ENCODE results near the gene KCNK5.

Gene KCNK5

GRCh38 chr6:39240155-39240757 is 11.0 kb upstream of the KCNK5 start:
- no peak for FAIRE-seq

GRCh38 chr6:39239527-39240154 is 10.4 kb upstream of the KCNK5 start:
- FAIRE-seq = no peak

DNA sequence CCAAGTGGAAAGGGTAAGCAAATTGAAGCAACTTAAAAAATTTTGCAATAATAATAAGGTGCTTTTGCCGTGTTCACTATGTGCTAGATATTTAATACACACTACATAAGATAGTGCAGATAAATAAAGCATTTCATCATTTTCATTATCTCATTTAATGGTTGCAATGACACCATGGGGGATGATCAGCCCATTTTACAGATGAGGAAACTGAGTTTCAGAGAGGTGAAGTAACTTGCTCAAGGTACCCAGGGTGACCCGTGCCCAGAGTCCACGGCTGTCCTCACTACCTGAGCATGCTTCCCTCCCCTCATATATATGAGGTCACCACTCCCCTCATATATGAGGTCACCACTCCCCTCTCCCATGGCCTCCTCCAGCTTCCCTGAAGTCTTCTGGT is 7.5 kb upstream of the KCNK5 start:
- no peak for FAIRE-seq

- no peak for FAIRE-seq
These were observed 4.1 kb upstream of the KCNK5 start for GRCh38 chr6:39233333-39233732.

DNA sequence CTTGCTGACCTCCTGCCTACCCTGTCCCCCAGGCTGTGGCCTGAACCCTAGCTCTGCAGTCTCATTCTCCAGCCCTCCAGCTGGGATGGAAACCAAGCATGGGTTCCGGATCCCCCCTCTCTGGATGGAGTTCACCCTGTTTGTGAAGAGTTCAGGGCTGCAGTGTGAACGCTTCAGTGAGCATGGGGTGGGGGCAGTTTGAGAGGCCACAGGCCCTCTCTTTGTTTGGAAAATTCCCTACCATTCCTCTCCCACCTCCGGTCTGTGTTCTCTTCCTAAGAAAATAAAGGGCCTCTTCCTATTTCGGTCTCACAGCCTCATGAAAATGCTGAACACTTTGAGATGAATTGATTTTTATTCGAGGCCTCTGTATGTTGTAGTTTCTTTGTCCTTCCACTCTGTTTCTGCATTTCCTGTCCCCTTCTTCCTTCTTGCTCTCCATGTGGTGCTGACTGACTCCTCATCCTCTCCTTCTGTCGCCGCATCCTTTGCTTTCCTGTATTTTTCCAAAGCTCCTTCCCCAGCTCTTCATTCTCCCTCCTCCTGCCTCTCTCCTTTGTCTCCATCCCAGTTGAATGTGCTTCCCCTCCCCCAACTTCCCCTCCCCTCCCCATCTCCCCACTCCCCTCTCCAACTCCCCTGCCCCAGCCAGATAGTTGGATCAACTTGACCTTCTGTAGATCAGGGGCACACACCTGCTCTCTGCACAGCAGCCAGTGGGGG is 2.4 kb upstream of the KCNK5 start:
- no peak for FAIRE-seq

- no peak for FAIRE-seq
These were observed 1.4 kb upstream of the KCNK5 start for GRCh38 chr6:39230654-39231035.

DNA sequence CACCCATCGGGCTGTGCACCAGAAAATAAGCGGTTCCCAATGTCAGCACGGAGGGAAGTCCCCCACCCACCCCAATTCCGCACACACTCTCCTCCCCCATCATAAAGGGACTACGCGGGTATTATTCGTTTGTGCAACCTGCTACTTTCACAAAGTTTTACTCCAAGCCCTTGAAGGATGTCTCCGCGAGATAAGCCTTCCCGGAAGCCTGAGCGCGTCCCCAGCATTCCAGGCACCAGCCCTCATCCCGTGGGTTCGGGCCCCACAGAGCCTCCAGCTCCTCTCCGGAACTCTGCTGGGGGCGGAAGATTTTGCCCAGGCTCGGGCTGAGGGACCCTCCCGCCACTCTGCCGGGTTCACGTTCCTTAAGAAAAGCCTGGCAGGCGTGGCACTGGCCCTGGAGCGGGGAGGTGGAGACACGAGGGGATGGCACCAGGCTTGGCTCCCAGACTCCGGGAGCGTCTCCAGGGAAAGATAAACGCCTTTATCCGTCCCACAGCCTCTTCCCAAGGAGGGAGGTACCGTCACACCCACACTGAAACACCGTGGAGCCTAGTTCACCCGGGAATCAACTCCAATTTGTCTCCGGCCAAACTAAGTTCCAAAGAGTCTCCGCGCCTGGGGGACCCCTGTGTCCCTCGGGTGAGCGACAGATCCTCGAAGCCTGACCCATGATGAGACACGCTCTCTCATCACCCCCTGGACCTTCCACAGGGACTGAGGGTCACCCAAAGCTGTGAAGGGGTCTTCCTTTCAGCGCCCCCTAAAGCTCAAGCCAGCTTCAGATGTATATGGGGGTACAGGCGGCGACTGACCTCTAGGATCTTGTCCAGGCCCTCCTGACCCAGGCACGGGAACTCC is 934 bp downstream of the KCNK5 start:
- FAIRE-seq = no peak

- FAIRE-seq = no peak
These were observed 1.8 kb downstream of the KCNK5 start for GRCh38 chr6:39227476-39227875.

GRCh38 chr6:39226639-39227329 is 2.5 kb downstream of the KCNK5 start:
- no peak for FAIRE-seq

- FAIRE-seq = no peak
These were observed 3.3 kb downstream of the KCNK5 start for GRCh38 chr6:39225946-39226437.

DNA sequence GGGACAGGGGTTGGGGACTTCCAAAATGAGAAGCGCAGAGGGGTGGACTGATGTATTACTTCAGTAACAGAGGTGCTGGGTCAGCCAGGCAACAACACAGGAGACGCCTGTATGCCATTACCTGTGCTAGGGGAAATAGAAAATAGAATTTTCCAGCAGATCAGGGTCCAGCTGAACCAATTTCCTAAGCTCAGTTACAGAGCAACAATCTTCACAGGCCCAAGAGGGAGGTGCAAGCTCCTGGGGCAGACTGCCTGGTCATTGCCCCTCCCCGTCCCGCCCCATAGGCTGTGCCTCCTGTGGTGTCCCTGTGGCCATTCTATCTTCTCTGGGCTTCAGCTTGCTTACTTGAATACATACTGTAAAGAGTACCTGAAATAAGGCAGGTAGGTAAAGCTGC is 3.7 kb downstream of the KCNK5 start:
- FAIRE-seq = no peak

DNA sequence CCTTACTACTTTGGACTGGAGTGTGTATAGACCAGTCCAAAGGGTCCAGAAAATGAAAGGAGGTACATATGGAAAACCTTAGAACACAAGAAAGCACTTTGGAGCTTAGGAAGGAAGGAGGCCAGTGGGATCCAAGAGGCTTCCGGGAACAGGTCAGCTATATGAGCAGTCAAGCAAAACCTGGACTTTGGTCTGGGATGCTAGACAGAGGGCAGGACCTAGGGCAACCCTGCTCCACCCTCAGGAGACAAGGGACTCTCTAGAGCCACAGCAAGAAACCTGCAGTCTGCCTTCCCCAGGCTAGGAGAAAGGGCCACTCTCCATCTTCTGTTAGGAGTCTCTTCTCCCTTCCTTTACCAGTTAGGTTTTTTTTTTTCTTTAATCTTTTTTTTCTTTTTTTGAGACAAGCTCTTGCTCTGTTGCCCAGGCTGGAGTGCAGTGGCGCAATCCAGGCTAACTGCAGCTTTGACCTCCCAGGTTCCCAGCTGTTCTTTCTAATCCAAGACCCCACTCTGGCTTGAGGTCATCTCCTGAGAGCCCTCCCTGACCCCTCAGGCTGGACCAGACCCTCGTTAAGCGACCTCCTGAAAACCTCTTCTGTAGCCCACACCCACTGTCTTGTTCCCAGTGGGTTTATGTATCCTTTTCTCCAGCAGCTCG is 4.6 kb downstream of the KCNK5 start:
- FAIRE-seq = no peak

DNA sequence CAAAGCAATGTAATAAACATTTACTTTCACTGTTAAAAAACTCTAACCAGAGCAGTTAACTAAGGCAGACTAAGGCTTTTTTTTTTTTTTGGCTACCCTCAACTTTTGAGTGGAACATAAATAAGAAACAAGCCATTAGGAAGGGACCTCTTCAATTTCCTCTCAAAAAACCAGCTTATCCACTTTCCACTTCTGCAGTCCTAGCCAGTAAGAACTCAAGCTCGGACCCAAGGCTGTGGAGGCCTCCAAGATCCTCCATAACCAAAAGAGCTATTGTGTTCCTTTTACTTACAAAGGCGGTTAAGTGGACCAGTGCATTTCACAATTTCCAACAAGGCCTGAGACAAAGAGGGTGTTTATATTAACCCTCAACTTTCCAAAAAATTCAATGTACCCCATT is 5.3 kb downstream of the KCNK5 start:
- no peak for FAIRE-seq

GRCh38 chr6:39223555-39223954 is 5.7 kb downstream of the KCNK5 start:
- no peak for FAIRE-seq

- FAIRE-seq = no peak
These were observed 6.2 kb downstream of the KCNK5 start for GRCh38 chr6:39223061-39223460.

GRCh38 chr6:39221779-39222641 is 7.3 kb downstream of the KCNK5 start:
- no peak for FAIRE-seq

DNA sequence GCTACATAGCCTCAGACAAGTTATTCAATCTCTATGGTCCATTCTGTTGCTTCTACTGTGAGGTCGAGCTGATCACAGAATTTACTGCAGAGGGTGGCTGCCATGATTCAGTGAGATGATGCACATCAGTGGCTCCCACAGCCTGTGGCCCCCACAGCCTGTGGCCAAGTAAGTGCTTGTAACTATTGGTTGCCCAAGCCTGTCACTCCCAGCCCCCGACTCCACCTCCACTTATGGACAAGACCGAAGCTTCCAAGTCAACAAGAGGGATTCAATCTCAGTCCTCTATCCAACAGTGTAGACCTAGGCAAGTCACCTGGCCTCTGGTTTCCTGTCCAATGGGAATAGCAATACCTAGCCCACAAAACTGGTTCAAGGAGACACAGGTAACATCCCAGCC is 8.2 kb downstream of the KCNK5 start:
- no peak for FAIRE-seq

GRCh38 chr6:39218868-39219567 is 10.3 kb downstream of the KCNK5 start:
- no peak for FAIRE-seq

DNA sequence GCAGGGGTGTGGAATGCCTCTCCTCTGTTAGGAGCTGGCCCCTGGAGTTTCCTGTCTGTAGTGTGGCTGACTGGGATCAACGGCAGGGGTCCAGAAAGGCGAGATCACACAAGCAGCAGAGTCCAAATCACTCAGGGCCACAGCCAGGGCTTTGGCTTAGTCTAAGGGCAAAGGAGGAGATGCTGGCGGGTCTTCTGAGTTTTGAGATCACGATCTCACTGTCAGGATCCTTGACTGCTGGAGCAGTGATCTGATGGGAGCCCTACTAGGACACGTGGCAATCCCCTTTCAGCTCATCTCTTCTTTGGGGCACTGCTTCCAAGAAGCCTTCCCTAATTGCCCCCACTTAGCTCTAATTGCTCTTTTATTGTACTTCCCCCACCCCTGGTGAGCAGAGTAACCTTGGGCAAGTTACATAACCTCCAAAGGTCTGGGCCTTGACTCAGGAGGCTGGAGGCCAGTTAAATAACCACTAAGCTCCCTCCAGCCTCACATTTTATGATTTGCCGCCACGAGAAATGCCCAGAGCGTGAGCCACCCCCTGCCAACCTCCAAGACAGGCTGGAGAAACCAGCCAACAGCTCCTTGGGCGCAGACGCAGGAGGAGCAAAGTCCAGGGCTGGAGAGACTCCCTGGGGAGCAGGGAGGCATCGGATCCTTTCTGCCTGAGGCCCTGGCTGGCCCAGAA is 12.0 kb downstream of the KCNK5 start:
- no peak for FAIRE-seq

DNA sequence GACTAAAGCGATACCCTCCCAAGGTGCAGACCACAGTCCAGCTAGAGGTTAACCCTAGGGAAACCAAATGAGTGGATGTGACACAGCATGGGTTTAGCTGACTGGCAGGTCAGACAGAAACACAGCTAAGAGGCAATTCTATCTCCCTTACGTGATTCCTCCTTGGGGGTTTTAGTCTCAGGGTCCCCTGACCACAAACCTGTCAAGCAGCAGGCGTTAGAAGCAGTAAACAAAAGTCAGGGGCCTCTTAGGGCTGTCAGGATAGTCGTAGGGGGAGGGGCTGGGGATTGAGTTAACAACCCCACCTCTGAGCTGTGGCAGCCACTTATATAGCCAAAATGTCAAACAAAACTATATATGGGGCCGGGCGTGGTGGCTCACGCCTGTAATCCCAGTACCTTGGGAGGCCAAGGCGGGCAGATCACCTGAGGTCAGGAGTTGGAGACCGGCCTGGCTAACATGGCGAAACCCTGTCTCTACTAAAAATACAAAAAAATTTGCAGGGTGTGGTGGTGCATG is 13.6 kb downstream of the KCNK5 start:
- FAIRE-seq = no peak

Measured in TTC549 (cell line).